Endodermal cell (in vitro differentiated cells): ENCODE results near the gene ACKR3. TPM values are rescaled to one million over a fixed set of nuclear protein-coding genes. Genes with fewer than 3 reads are reported as not detected.

ENCODE experiments used
- DNase-seq: peaks from one replicate; pipeline ENCODE4 v3.0.0-alpha.2; 2017
- H3K27ac ChIP-seq: 2 replicates; pipeline ENCODE4 v1.5.1; 2013; ENCODE audit warnings: mild to moderate bottlenecking, low read depth, low read length, moderate library complexity
- H3K27me3 ChIP-seq: 2 replicates; pipeline ENCODE4 v1.6.1; 2013; ENCODE audit warnings: mild to moderate bottlenecking, low read length, moderate library complexity; ENCODE audit not compliant: insufficient read depth, control insufficient read depth, poor library complexity, severe bottlenecking
- H3K36me3 ChIP-seq: 2 replicates; pipeline ENCODE4 v1.7.0; 2013; ENCODE audit warnings: mild to moderate bottlenecking, low read length, moderate library complexity; ENCODE audit not compliant: control insufficient read depth, insufficient read depth
- H3K4me1 ChIP-seq: one replicate; pipeline ENCODE4 v1.7.0; 2013; ENCODE audit warnings: low read length; ENCODE audit not compliant: control insufficient read depth, insufficient read depth
- H3K4me3 ChIP-seq: 2 replicates; pipeline ENCODE4 v1.5.1; 2013; ENCODE audit warnings: mild to moderate bottlenecking, low read length, moderate library complexity
- H3K9ac ChIP-seq: 2 replicates; pipeline ENCODE4 v1.6.1; 2013; ENCODE audit warnings: mild to moderate bottlenecking, low read length, moderate library complexity; ENCODE audit not compliant: poor library complexity, severe bottlenecking; ENCODE audit errors: extremely low read depth
- H3K9me3 ChIP-seq: 2 replicates; pipeline ENCODE4 v1.6.1; 2013; ENCODE audit warnings: mild to moderate bottlenecking, low read length, moderate library complexity; ENCODE audit not compliant: control insufficient read depth
- H3K27ac Mint-ChIP-seq: 2 replicates; pipeline ENCODE4 v1.8.0; 2020; ENCODE audit warnings: mixed read lengths
- H3K27me3 Mint-ChIP-seq: 2 replicates; pipeline ENCODE4 v1.8.0; 2021; ENCODE audit warnings: mild to moderate bottlenecking, mixed read lengths; ENCODE audit not compliant: insufficient read depth
- H3K36me3 Mint-ChIP-seq: 2 replicates; pipeline ENCODE4 v1.8.0; 2020; ENCODE audit warnings: low read depth, mixed read lengths
- H3K4me1 Mint-ChIP-seq: 2 replicates; pipeline ENCODE4 v1.8.0; 2020; ENCODE audit warnings: mixed read lengths
- H3K4me3 Mint-ChIP-seq: 2 replicates; pipeline ENCODE4 v1.8.0; 2020; ENCODE audit warnings: mild to moderate bottlenecking, moderate library complexity, mixed read lengths
- H3K9me3 Mint-ChIP-seq: 2 replicates; pipeline ENCODE4 v1.8.0; 2020; ENCODE audit warnings: mild to moderate bottlenecking, mixed read lengths
- CTCF ChIP-seq: fragments of 200-600 bp; sonication (generic); conservative IDR thresholded peaks from 2 replicates; pipeline ENCODE4 v1.5.0; 2021; ENCODE audit warnings: antibody characterized with exemption, mild to moderate bottlenecking
- WGBS, 2 experiments: methylation state at CpG; one replicate each; pipeline versions ENCODE4 v1.1.5 to v1.1.7; 2013; ENCODE audit warnings: missing lambda C conversion rate in 2 of 2, mixed read lengths in 1 of 2; ENCODE audit not compliant: insufficient coverage in 1 of 2, insufficient read length in 1 of 2; 5-methylcytosine and 5-hydroxymethylcytosine counted together
- total RNA-seq, 2 donors: library from RNA; stranded (reverse); fragmentation: NEBNext Ultra II Directional in 1 of 2; extraction: Animal tissue kit (Norgen Biotek cat#: 25700) in 1 of 2; gene quantifications; 2 replicates in 1 of 2; 3 replicates in 1 of 2; pipeline ENCODE4 v1.2.1, GENCODE V29; 2021

ACKR3 gene
- total RNA-seq, 2 donors from 2014 or later, result 76.9 to 110 TPM

- H3K27me3 ChIP-seq, result no peaks in the 10 kb centered on the region
- TF ChIP-seq CTCF, result no peak
Measured at GRCh38 chr2:236600892-236601291, 31.3 kb downstream of the ACKR3 start.

GRCh38 chr2:236601316-236602202 is 31.9 kb downstream of the ACKR3 start:
- Mint-ChIP-seq H3K4me1 (peaks cover 20% of the 10 kb centered on the region), H3K27ac (no peak overlapping the region)

More at GRCh38 chr2:236600892-236601291, 31.3 kb downstream of the ACKR3 start:
- H3K27ac ChIP-seq, result no peak overlapping the region
- no peak overlapping the region for H3K9ac ChIP-seq
- H3K9me3 Mint-ChIP-seq, result no peaks in the 10 kb centered on the region
- H3K4me1 Mint-ChIP-seq, result peaks cover 20% of the 10 kb centered on the region
- H3K36me3 ChIP-seq, result no peaks in the 10 kb centered on the region
- 95 to 100% methylated on average over 1 to 9 of the region's 9 CpGs for WGBS, 2 experiments
- H3K9me3 ChIP-seq, result no peaks in the 10 kb centered on the region
- H3K4me1 ChIP-seq, result peaks cover 6% of the 10 kb centered on the region
- peaks cover 22% of the 10 kb centered on the region for H3K27me3 Mint-ChIP-seq
- no peak overlapping the region for H3K4me3 Mint-ChIP-seq
- no peaks in the 10 kb centered on the region for H3K36me3 Mint-ChIP-seq
- H3K4me3 ChIP-seq, result no peak overlapping the region
- DNase-seq, result no peak
- H3K27ac Mint-ChIP-seq, result no peak overlapping the region

GRCh38 chr2:236602678-236603077 is 33.1 kb downstream of the ACKR3 start:
- Histone ChIP-seq H3K4me1 (peaks cover 9% of the 10 kb centered on the region), H3K9ac (no peak overlapping the region), H3K9me3 (no peaks in the 10 kb centered on the region), H3K27ac (no peak overlapping the region), H3K4me3 (no peak overlapping the region), H3K36me3 (no peaks in the 10 kb centered on the region), H3K27me3 (no peaks in the 10 kb centered on the region)
- Mint-ChIP-seq H3K9me3 (no peaks in the 10 kb centered on the region), H3K36me3 (no peaks in the 10 kb centered on the region), H3K27ac (no peak overlapping the region), H3K4me3 (no peak overlapping the region), H3K4me1 (peaks cover 26% of the 10 kb centered on the region), H3K27me3 (peaks cover 35% of the 10 kb centered on the region)
- no peak for TF ChIP-seq CTCF
- 89 to 98% methylated on average over 4 of the region's 4 CpGs for WGBS, 2 experiments
- no peak for DNase-seq

More at GRCh38 chr2:236601316-236602202, 31.9 kb downstream of the ACKR3 start:
- Histone ChIP-seq H3K27me3 (no peaks in the 10 kb centered on the region), H3K27ac (no peak overlapping the region), H3K4me3 (no peak overlapping the region), H3K9ac (no peak overlapping the region), H3K4me1 (peaks cover 6% of the 10 kb centered on the region), H3K9me3 (no peaks in the 10 kb centered on the region), H3K36me3 (no peaks in the 10 kb centered on the region)
- peaks cover 27% of the 10 kb centered on the region for H3K27me3 Mint-ChIP-seq
- 89 to 93% methylated on average over 7 to 13 of the region's 13 CpGs for WGBS, 2 experiments
- no peak for TF ChIP-seq CTCF
- no peak for DNase-seq
- H3K36me3 Mint-ChIP-seq, result no peaks in the 10 kb centered on the region
- H3K9me3 Mint-ChIP-seq, result no peaks in the 10 kb centered on the region
- no peak overlapping the region for H3K4me3 Mint-ChIP-seq
